ENCODE measurements around the gene PRSS50. TPM values are rescaled to one million over a fixed set of nuclear protein-coding genes. Genes with fewer than 3 reads are reported as not detected.
"Not testable (repeated sequence)": the region's sequence is repeated elsewhere in the genome, so short reads cannot be mapped to it uniquely, and the experiment has no call there.

The PRSS50 gene
- total RNA-seq, 2 donors from 2014 or later: 2.6 to 3.1 TPM

GRCh38 chr3:46748170-46748569 lies 30.5 kb upstream of the PRSS50 start:
- DNase-seq (no peak), ATAC-seq (no peak)
- Histone ChIP-seq H3K27ac (no peak overlapping the region), H3K27me3 (no peaks in the 10 kb centered on the region), H3K36me3 (replicated peaks in 1 of 2; ENCODE audit: insufficient read depth in 1 of 2, low read depth in 2 of 2) (no peaks in the 10 kb centered on the region), H3K4me1 (no peaks in the 10 kb centered on the region), H3K4me3 (no peak overlapping the region), H3K9me3 (no peaks in the 10 kb centered on the region)
- intact Hi-C loops (cut with DNase I): no loop called here
- WGBS, 2 donors: 83 to 84% methylated on average over 2 of the region's 2 CpGs
- TF ChIP-seq, protein P1, sequence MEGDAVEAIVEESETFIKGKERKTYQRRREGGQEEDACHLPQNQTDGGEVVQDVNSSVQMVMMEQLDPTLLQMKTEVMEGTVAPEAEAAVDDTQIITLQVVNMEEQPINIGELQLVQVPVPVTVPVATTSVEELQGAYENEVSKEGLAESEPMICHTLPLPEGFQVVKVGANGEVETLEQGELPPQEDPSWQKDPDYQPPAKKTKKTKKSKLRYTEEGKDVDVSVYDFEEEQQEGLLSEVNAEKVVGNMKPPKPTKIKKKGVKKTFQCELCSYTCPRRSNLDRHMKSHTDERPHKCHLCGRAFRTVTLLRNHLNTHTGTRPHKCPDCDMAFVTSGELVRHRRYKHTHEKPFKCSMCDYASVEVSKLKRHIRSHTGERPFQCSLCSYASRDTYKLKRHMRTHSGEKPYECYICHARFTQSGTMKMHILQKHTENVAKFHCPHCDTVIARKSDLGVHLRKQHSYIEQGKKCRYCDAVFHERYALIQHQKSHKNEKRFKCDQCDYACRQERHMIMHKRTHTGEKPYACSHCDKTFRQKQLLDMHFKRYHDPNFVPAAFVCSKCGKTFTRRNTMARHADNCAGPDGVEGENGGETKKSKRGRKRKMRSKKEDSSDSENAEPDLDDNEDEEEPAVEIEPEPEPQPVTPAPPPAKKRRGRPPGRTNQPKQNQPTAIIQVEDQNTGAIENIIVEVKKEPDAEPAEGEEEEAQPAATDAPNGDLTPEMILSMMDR (IDR thresholded peaks at IDR 0.05): no peak
- no peak for TF ChIP-seq POLR2A (IDR thresholded peaks at IDR 0.05)

- Histone ChIP-seq H3K4me1 (no peaks in the 10 kb centered on the region), H3K4me3 (no peak overlapping the region), H3K9me3 (no peaks in the 10 kb centered on the region), H3K27ac (no peak overlapping the region), H3K36me3 (replicated peaks in 1 of 2; ENCODE audit: insufficient read depth in 1 of 2, low read depth in 2 of 2) (no peaks in the 10 kb centered on the region), H3K27me3 (no peaks in the 10 kb centered on the region)
- ATAC-seq (no peak), DNase-seq (no peak)
- intact Hi-C loops (cut with DNase I): no loop called here
- TF ChIP-seq POLR2A (IDR thresholded peaks at IDR 0.05): no peak
Measured at GRCh38 chr3:46746711-46747110, 29.0 kb upstream of the PRSS50 start.

DNA sequence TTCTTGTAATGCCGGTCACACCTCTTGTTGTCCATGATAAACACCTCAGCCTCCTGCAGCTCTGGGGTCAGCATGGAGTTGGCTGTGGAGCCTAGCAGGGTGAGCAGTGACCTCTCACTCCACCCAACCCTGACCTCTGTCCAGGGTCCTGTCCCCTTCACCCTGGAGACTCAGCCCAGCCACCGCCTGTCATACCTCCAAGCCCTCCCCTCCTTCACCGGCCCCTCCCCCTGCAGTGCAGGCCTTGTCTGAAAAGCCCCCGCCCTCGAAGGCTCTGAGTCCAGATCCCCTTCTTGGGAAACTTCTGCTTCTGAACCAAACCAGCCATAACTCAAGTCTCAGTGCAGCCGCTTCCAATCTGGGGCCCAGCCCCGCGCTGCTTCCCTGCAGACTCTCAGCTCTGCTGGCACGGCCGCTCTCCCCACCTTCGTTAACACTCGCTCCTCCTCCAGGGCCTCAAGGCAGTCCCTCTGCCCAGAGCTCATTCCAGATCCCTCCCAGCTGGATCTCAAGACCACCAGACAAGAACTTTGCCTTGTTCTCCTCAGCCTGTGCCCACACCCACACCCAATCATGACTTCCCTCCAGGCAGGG lies 25.4 kb upstream of the PRSS50 start:
- H3K27ac ChIP-seq: no peak overlapping the region
- WGBS, 2 donors: 88 to 89% methylated on average over 8 to 12 of the region's 12 CpGs
- ATAC-seq (no peak), DNase-seq (no peak)
- H3K4me3 ChIP-seq: no peak overlapping the region
- no peaks in the 10 kb centered on the region for H3K27me3 ChIP-seq
- no peaks in the 10 kb centered on the region for H3K4me1 ChIP-seq
- H3K9me3 ChIP-seq: no peaks in the 10 kb centered on the region
- intact Hi-C loops (cut with DNase I): no loop called here
- TF ChIP-seq, protein P1 (IDR thresholded peaks at IDR 0.05): no peak
- no peak for TF ChIP-seq POLR2A (IDR thresholded peaks at IDR 0.05)
- H3K36me3 ChIP-seq (replicated peaks in 1 of 2; ENCODE audit: insufficient read depth in 1 of 2, low read depth in 2 of 2): no peaks in the 10 kb centered on the region

DNA sequence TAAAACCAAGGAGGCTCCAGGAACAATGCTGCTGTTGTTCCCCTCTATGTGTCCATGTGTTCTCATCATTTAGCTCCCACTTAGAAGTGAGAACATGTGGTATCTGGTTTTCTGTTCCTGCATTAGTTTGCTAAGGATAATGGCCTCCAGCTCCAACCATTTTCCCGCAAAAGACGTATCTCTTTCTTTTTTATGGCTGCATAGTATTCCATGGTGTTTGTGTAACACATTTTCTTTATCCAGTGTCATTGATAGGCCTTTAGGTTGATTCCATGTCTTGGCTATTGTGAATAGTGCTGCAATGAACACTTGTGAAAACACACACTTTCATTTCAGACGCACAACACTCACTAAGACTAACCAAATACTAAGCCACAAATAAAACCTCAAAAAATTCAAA lies 21.9 kb upstream of the PRSS50 start:
- H3K36me3 ChIP-seq (replicated peaks in 1 of 2; ENCODE audit: insufficient read depth in 1 of 2, low read depth in 2 of 2); H3K9me3 ChIP-seq; H3K27me3 ChIP-seq; ATAC-seq; H3K4me1 ChIP-seq; H3K4me3 ChIP-seq; H3K27ac ChIP-seq; intact Hi-C loops (cut with DNase I); DNase-seq: not testable (repeated sequence)
- WGBS, 2 donors: 96 to 99% methylated on average over 3 of the region's 3 CpGs

- no peaks in the 10 kb centered on the region for H3K36me3 ChIP-seq (replicated peaks in 1 of 2; ENCODE audit: insufficient read depth in 1 of 2, low read depth in 2 of 2)
Measured at GRCh38 chr3:46737329-46737731, 19.7 kb upstream of the PRSS50 start.

More at GRCh38 chr3:46737329-46737731, 19.7 kb upstream of the PRSS50 start:
- H3K9me3 ChIP-seq: no peaks in the 10 kb centered on the region
- peak in 3 of 4 donors; percentile 31 to 43 (median 31) for DNase-seq
- 14 to 24% methylated on average over 4 of the region's 4 CpGs for WGBS, 2 donors
- H3K4me1 ChIP-seq: peaks cover 4% of the 10 kb centered on the region
- TF ChIP-seq, protein P1 (IDR thresholded peaks at IDR 0.05): no peak
- no peak for TF ChIP-seq POLR2A (IDR thresholded peaks at IDR 0.05)
- no peak overlapping the region for H3K27ac ChIP-seq
- ATAC-seq: peak; percentile 40
- no peak overlapping the region for H3K4me3 ChIP-seq
- no peaks in the 10 kb centered on the region for H3K27me3 ChIP-seq
- intact Hi-C loops (cut with DNase I): no loop called here

All from body of pancreas (tissue), 4 donors.